ENCODE measurements around the gene NKD2.
"Not testable (repeated sequence)": the region's sequence is repeated elsewhere in the genome, so short reads cannot be mapped to it uniquely, and the experiment has no call there.

The NKD2 gene

GRCh38 chr5:1020452-1020961, 11.9 kb downstream of the NKD2 start:
- no peak overlapping the region for H3K27ac ChIP-seq

DNA sequence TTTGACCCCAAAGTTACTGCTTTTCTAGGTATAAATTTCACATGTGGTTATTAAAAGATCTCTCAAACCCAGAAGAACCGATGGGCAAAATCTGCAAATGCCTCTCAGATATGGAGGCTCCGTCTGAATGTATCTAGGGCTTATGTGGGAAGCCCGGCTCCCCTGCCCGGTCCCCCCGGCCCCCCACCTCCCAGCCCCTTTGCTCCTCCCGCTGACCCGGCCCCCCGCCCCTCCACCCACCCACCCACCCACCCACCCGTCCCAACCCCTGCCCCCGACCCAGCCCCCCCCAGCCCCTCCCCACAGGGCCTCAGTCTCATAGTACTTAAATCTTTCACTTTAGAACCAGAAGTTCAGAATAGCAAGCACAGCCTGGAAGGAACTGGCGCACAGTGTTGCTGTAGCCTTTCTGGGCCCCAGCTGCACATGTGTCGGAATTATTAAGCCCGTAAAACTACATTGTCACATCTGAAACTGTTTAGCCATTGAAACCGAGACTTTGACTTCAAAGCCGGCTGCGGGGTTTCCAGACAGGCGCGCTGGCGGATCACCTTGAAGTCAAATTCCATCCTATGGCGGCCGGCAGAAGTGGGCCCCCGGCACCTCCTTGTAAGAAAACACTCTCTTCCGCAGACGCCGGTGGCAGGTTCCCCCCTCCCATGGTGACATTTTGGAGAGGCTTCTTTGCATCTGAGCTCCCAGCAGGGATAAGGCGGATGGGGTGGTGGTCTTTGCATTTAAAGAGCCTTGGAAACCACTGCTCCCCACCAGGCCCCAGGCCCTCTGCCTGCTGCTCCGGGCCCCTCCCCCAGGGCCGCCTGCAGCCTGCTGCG, 12.8 kb downstream of the NKD2 start:
- H3K27ac ChIP-seq = no peak overlapping the region
- TF ChIP-seq ZFX (IDR thresholded peaks at IDR 0.05; ENCODE audit: borderline replicate concordance) = no peak

More at GRCh38 chr5:1020452-1020961, 11.9 kb downstream of the NKD2 start:
- TF ChIP-seq ZFX (IDR thresholded peaks at IDR 0.05; ENCODE audit: borderline replicate concordance) (no peak), CTCF (IDR thresholded peaks at IDR 0.05) (no peak)

DNA sequence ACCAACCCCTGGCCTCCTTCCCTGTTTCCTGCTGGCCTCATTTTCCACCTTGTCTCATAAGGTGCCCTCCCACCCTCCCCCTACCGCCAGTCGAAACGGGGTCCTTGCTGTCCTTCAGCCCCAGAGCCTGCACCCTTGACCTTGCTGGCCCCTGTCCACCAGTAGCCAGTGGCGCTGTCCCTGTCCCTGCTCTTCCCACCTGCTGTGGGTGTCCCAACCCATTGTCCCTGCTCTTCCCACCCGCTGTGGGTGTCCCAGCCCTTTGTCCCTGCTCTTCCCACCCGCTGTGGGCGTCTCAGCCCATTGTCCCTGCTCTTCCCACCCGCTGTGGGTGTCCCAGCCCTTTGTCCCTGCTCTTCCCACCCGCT, 13.4 kb downstream of the NKD2 start:
- H3K27ac ChIP-seq = not testable (repeated sequence)

GRCh38 chr5:1026700-1027621, 18.4 kb downstream of the NKD2 start:
- TF ChIP-seq ZFX (IDR thresholded peaks at IDR 0.05; ENCODE audit: borderline replicate concordance) = no peak
- TF ChIP-seq CTCF (IDR thresholded peaks at IDR 0.05) = no peak
- H3K27ac ChIP-seq = no peak overlapping the region

GRCh38 chr5:1027631-1028441, 19.2 kb downstream of the NKD2 start:
- TF ChIP-seq CTCF (IDR thresholded peaks at IDR 0.05) = no peak
- no peak for TF ChIP-seq ZFX (IDR thresholded peaks at IDR 0.05; ENCODE audit: borderline replicate concordance)
- no peak overlapping the region for H3K27ac ChIP-seq

DNA sequence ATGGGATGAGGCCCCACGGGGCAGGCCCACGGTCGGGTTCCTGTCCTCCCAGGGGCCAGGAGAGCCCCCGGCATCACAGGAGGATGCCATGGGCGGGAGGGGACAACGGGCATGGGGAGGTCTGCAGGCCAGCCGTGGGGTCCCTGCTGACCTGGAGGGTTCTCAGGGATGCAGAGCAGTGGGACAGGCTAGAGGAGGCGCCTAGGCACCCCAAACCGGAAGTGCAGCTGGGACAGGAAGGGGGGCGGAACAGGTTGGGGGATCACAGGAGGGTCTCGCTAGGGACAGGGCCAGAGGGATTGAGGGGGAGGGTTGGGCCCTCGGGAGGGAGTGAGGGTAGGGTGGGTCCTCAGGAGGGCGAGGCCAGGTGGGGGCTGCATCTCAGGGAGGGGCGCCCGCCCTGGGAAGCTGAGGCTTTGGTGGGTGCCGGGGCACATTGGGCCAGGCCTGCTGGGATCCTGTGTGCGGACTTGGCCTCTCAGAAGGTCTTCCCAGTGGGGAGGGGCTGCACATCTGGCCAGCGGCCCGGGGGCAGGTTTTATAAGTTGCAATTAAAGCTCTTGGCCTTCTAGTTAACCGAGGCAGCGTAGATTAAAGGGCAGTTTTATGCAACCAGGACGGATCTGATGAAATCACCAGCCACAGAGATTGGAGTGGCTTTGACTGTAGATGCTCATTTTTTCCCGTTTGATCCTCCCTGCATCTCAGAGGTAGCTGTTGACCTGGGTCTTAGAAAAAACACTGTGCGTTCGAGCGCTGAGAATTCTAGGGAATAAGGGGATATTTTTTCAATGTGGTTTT, 20.1 kb downstream of the NKD2 start:
- no peak overlapping the region for H3K27ac ChIP-seq
- no peak for TF ChIP-seq CTCF (IDR thresholded peaks at IDR 0.05)
- TF ChIP-seq ZFX (IDR thresholded peaks at IDR 0.05; ENCODE audit: borderline replicate concordance) = no peak

DNA sequence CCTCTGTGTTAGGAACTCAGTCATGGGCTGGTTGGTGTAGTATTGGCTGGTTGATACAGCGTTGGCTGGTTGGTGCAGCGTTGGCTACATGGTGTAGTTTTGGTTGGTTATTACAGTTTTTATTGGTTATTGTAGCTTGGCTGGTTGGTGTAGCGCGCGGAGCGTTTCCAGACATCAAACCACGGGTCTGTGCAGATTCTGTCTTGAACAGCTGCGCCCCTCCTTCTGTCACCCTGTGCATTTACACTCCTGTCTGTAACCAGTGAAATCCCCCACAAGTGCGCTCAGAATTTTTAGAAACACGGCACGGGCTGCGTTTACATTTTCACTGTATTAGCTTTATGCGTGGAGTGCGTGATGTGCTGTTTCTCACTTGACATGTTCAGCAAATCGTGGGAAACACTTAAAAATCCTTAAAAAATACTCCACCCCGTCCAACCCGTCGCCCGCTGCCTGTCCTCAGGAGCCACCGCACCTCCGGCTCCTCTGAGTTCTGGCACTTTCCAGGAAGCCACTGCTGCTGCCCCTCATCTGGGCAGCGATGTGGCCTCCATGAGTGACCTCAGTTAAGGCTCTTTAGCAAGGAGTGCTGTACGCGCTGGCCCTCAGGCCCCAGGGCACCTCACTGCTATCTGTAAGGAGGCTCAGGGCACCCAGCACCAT, 20.8 kb downstream of the NKD2 start:
- H3K27ac ChIP-seq = no peak overlapping the region
- TF ChIP-seq ZFX (IDR thresholded peaks at IDR 0.05; ENCODE audit: borderline replicate concordance) = no peak
- no peak for TF ChIP-seq CTCF (IDR thresholded peaks at IDR 0.05)
